ENCODE measurements around the gene RELN.

Gene RELN

DNA sequence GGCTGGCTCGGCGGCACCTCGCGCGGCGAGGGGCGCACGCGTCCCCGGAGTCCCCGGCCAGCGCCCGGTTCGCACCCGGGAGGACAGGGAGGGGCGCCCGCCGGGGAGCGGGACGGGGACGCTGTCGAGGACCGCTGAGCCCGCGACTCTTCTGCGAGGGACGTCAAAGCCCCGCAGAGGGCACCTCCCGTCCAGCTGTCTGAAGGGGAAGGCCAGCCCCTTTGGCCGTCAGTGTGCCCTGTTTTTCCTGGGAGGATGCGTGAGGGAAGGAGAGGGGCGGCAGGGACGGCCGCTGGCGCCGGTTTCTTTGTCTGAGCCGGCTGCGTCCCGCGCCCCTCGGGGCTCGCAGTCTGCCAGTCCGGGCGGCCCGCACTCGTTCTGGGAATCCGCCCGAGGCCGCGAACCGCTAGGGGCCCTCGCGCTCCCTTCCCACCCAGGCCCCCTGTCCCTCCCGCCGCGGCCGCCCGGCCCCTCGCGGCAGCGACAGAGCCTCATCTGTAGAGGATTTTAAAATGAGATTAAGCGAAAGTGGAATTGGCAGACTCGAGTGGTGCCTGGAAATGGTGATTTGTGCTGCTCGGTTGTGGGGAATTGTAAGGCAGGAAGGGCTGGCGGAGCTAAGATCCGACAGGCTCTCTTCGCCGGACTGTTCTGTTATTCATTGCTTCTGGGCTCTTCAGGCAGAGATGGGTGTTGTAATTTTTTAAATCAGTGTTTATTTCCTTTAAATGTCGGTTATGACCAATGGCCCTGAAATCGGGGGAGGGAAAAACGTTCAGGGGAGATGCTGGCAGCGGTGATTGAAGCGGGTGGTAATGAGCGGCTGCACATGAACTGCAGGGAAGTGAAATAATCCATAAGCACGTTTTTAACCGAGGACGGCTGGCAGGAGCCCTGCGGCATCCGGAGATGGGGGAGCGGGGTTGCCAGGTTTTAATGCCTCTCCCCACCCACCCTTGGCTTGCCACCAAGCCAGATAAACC is 618 bp upstream of the RELN start:
- peak; percentile 6 for DNase-seq

DNA sequence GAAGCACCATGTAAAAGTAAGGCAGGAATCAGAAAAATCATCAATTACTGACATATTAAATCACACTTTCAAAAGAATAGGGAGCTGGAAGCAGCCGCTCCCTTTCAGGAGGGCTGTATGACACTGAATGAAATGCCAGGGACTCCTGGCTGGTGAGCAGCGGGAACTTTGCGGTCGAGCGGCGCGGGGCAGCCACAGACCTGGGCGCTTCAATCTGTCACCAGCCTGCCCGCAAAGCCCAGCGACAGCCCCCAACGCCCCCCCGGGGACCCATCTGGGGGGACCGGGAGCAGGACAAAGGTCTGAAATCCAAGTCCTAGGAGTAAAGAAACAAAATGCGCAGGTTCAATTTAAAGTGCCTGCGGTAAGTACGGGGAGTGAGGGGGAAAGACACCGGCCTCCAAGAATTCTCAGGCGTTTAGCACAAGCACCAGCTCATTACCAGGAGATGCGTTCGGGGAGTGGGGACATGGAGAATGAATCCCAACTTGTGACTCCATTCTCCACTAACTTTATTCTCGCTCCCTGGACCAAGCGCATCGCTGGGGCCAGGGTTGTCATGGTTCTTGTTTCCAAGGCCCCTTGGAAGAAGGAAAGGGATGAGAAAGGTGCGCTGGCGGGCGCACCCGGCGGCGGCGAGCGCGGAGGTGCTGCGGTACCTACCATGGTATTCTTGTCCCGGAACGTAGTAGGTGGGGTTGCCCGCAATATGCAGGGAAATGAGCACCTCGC is 824 bp downstream of the RELN start:
- DNase-seq: no peak

DNA sequence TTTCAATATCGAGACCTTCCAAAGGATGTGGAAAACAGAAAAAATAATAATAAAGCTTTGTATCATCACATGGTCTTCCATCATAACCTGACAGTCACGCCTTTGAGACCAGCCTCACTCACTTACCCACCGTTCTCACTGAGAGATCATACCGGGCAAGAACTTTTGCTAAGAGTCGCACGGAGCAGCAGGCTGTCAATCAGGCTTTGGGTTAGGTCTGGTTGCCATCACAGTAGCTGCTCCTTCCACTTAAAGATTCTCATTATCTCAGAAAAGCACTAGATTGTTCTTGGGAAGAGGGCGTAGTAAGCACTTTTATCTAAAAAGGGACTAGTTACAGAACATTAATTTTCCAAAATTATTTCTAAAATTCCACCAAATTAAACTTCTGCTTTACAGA is 2.0 kb downstream of the RELN start:
- no peak for DNase-seq

DNA sequence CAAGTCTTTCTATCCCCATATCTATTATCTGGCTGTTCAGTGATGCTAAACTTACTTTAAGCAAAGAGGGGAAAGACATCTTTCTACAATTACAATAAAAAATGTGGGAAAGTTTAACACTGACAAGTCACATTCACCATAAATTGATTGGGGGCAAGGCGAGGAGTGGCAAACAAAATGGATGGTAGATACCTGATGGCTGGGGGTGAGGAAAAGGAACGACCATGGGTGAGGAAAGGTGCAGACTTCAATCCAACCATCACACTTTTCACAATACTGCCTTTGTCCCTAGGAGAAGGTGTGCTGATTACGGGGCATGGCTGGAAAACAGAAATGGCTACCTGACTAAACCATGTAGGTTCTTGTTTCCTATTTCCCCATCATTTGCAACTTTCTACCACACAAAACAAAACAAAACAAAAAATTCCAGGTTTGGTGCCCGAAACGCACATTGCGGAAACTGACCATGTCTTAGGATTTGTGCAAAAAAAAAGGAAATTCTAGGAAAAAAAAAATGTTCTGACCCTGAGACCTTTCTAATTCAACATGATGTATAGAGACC is 3.8 kb downstream of the RELN start:
- no peak for DNase-seq

DNA sequence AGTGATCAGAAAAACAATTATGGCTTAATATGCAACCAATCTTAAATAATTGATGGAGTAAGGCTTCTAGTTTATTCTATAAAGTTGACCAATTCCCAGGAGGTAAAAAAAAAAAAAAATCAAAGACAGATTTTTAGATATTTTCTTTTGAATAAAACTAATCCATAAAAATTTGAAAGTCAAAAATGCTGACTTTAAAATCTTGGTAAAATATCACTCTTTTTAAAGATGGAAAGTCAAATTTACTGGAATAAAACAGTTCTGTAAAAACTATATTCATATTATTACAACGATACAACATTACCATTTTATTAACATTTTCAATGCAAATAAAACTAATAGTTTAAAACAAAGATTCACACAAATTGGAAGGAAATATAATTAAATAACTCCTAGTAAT is 5.4 kb downstream of the RELN start:
- DNase-seq: no peak

DNA sequence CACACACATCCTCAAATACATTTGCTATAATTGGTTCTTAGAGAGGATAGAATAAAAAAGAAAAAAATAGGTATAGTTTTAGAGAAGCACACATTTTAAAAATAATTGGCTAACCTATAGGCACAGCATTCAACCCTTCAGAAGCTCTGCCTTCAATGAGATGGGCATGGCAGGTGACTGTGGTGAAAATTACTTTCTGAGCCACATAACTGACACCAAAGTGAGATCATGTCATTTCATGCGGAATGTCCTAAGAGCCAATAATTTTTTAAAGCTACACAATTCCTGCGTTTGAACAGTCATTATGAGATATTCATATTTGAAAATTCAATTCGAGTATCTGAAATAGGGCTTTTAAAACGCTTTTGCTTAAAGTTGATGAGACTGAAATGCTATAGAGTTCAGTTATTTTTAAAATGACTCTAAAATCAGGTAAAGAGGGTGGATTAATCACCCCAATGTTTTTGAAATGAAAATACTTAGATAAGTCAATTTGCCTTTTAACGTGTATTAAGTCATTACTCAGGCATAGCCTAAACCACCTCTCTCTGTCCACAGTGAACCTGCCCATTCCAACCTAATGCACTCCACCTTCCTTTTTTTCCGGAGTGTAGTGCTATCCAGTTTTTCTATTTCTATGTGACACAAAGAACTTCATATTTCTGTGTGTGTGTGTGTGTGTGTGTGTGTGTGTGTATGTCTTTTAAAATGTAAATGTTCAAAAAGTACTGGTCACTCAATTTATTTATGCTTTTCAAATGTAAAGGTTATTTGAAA is 6.1 kb downstream of the RELN start:
- DNase-seq: no peak

DNA sequence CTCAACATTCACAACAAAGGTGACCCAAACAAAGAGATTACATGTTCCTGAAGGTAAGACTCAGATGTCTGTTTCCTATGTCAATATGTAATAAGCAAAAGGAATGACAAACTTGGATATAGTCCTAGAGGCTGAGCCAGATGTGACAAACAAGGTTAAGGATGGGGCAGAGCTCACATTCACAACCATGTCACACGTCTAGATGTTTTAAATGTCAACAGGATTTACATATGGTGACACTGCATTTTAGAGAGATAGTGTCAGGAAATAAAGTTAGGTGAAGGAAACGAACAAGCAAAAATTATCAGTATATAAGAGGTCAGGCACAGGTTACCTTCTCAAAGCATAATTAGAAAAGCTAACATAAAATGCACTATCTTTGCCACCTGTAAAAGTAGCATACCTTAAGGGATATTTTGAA is 8.4 kb downstream of the RELN start:
- DNase-seq: no peak

DNA sequence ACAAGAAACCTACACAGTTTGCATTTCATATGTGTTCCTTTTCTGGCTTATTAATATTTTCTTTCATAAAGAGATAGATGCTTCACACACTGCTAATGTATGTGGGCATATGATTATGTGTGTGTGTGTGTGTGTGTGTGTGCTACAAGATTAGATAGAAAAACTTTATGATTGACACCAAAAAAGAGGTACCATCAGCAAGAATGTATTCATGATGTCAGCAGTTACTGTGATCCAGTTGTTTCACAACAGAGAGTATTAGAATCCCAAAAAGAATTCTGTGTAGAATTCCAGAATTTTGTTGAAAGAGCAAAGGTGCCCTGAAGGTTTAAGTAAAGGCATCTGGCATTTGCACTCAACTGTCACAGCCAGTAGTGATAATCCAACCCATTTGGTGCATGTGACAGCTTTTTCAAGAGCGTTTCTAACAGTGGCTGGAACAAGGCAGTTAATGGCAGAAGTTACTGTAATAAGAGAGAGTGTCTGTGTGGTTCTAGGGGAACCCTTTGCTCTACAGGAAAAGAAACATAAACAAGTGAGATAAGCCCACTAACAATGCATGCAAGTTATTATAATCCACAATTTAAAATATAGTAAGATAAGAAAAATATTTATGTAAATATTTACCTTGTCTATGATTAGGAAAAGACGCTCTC is 16.6 kb downstream of the RELN start:
- no peak for DNase-seq

DNA sequence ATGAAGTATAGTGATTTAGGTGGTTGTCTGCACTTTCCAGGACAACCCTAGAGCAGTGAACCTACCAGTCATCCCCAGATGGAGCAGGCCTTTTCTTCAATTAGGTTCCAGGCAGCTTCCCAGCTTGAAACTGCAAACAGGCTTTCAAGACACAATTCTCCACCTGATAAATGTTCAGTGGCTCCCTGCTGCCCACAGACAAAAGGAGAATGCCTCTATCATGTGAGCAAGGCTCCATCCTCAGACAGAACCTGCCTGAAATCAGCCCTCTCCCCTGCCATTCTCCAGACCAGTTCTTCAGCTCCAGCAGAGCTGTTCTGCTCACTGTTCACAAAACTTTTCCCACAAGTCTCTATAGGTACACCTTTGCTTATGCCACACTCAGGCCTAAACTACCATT is 22.1 kb downstream of the RELN start:
- DNase-seq: no peak

DNA sequence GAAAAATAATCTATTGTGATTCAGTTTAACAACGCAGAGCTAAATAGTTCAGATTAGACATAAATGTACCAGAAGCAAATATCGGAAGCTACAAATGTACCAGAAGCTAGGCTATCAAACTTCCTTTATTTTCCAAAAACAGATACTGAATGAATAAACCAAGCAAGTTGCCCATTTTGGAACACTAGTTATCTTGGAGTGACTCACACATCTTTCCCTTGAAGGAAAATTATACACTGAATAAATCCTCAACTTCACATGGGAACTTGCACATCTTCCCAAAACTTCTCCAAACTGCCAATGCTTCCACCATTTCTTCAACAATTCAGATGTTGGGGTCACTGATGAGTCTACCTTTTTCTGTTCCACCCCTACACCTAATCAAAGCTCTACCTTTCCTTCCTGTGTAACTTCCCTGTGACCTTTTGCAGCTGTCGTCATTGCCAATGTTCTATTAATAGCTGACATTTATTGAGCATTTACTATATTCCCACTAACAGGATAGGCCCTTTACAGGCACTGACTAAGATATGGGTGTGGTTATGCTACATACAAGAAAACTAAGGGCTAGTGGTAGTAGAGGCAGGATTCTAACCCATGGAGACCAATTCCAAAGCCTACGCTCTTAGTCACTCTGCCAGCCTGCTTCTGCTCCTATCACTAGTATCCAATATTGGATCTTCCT is 22.7 kb downstream of the RELN start:
- DNase-seq: no peak

DNA sequence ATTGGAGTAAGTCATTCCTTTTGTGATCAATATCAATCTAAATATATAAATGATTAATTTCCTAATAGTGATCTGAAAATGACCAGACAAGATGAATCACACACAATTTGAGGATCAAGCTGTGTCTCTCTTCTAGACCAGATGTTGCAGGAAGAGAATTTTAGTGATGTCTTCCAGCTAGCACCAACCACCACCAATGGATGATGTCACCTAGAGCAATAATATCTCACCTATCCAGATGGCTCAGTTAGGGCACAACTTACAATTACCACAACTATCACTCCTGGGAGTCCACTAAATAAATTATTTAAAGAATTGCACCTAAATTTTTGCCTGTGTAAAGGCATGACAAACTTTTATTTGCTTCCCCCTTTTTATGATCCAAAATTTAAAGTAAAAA is 25.2 kb downstream of the RELN start:
- DNase-seq: no peak

DNA sequence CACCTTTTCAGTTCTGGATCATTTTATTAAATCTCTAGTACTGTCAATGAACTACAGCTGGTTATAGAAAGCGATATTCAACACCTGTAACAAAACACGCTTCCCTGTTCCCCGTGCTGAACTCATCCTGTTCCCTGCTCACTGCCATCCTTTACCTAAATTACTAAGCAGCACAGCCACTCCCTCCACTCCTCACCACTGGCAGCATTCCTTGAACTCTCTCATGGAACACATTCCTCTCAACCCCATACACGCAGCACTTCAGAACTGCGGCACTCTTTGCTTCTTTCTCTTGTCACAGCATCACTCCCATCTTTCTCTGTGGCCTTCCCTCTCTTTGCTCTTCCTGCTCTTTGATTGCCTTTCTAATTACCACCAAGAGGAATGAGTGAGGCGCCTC is 27.4 kb downstream of the RELN start:
- no peak for DNase-seq

DNA sequence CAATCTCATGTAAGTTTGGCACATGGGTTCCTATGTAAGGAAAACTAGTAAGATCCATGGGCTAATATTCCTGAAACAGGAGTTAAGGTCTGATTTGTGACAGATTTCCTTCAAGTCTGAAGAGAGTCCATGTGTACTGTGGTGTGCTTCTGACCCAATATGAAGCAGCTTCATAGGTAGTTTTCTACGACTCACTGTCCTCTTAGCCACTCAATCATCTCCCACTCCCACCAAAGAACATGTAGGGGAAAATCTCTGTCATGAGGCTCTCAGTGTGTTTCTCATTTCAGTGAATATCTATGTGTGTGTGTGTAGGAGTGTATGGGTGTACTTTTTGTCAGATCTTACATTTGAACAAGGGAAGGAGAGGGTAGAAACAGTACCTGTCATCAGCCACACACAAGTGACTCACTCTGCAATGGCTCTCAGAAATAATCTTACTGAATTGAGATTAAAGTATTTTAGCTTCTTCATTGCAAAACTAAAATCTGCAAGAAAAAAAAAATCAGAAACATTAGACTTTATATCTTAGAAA is 31.1 kb downstream of the RELN start:
- DNase-seq: no peak

DNA sequence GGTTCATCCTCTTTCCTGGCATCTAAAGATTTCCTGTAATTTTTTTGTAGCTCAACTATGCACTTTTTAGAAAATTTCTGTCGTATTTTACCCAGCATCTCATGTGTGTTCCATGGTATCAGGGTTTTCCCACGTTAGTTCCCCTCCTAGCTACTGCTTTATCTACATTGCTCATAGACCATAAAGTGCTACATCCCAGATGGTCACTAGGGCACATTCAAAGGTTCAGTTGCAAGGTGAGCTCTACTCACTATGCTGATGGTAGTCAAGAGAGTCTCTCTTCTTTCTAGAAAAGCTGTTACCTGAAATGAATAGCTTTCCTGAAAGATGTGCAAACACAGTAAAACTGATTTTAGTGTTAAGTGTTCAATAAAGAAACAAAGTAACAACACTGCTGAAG is 33.5 kb downstream of the RELN start:
- DNase-seq: no peak

DNA sequence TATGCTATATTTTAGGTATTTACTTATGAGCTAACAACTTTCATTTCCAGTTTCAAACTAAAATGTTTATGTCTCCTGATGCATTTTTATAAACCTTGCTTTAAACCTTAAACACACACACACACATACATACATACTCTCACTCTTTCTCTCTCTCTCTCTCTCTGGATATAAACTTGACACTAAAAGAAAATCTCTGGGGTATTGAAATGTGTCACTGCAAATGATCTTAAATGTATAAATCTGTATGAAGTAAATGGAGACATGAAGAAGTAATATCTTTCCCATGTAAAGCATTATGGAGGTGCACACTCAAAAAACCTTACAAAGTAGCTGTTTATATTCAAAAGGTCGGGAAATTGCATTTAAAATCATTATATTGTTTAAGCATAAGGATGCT is 37.0 kb downstream of the RELN start:
- DNase-seq: no peak

DNA sequence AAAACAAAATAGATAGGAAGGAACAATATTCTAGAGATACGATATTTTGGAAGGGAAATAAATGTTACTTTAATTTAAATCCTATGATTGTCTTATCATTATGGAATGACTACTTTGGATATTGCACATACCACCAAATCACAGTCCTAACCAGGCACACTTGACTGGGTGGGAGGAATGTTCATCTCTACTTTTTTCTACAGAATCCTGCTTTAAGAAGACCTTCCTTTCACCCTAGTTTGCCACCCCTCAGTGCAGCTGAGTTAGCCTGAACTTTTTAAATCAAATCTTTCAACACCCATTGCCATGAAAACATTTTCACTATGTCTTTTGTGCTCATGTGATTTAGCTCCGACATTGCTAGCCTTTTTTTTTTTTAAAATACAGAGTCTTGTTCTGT is 38.1 kb downstream of the RELN start:
- DNase-seq: no peak

DNA sequence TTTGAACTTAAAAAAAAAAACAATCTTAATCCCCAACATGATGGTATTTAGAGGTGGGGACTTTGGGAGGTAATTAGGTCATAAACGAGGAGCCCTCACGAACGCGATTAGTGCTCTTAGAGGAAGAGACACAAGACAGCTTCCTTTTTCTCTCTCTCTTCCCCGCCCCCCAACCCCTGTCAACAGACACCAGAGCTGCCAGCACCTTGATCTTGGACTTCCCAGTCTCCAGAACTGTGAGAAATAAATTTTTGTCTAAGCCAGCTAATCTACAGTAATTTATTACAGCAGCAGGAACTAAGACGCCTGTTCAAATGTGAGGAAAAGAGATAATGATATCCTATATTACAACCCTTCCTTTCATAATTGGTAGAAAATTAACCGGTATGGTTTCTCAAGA is 40.1 kb downstream of the RELN start:
- DNase-seq: no peak

DNA sequence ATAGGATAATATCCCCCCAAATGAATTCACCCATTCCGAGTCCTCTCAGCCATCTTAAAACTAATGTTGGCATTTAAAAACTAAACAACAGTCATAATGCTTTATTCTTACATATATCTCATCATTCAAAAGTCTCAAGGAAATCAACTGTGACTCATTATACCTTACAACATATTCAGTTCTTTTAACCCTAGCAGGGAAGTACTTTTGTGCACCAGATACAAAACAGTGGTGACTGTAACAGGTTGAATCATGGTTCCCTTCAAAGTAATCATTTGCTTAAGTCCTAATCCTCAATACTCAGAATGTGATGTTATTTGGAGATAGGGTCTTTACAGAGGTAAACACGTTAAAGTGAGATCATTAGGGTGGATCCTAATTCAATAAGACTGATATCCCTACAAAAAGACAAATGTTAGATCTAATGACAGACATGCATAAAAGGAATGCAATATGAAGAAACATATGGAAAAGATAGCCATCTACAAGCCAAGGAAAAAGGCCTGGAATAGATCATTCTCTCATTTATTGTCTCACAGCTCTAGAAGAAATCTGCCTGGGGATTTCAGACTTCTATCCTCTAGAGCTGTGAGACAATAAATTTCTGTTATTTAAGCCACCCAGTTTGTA is 42.3 kb downstream of the RELN start:
- no peak for DNase-seq

DNA sequence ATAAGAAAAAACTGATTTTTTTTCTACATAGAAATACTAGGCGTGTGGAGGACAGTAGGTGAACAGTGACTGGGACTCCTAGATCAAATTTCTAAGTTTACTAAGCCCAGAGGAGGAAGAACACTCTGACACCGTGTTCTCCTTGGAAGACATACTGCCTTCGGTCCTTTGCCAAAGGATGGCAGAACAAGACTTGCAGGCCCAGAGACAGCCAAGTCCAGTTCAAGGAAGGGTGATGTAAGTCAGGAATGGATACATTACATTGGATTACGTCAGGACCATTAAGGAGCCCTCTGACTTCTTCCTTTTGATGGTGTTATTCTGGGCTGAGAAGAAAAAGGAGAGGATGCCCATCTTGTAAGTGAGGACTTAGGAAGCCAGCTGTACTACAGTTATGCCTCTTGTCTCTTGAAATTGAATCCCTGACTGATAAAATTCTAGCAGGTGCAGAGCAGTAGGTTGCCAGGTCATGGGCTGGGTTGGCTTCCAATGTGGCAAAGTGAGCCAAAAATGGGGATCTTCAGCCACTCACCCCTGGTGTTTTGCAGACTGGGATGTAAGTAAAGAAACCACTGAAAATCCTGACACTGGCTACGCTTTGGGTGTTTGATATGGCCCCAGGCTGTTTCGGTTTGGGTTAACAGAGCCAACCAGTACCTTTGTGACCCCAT is 45.1 kb downstream of the RELN start:
- no peak for DNase-seq

DNA sequence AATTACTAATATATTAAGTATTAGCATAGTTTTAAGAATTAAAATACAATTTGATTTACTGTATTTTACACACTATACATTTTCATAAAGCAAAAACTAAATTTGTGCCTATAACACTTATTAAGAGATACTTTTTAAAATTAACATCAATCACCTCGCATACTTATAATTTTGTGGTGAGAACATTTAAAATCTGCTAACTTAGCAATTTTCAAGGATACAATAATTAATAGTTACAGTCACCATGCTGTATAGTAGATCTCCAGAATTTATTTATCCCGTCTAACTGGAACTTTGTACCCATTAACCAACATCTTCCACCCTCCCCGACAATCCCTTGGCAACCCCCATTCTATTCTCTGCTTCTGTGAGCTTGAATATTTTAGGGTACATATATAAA is 47.5 kb downstream of the RELN start:
- no peak for DNase-seq

Data from DMS79 (cell line).